ENCODE data around the gene CHCHD3.

DNA sequence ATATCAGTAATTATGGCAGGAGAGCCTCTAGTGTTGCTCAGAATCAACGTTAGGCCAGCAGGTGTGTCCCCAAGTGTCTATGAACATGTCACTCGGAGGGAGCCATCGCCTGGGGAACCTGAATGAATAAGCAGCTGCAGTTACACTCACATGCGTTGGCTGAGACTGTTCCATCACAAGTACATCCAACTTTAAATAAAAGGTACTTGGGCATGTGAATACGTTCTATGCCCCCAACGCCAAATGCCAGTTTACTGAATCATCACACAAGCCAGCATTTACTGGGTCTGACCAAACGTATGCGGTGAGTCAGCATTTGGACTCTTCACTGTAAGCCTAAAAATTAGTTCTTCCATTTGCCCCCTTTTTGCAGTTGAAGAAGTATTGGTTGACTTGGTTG is 298.1 kb downstream of the CHCHD3 start:
- no peak for TF ChIP-seq POLR2A (IDR thresholded peaks at IDR 0.05)
- TF ChIP-seq, protein P1, sequence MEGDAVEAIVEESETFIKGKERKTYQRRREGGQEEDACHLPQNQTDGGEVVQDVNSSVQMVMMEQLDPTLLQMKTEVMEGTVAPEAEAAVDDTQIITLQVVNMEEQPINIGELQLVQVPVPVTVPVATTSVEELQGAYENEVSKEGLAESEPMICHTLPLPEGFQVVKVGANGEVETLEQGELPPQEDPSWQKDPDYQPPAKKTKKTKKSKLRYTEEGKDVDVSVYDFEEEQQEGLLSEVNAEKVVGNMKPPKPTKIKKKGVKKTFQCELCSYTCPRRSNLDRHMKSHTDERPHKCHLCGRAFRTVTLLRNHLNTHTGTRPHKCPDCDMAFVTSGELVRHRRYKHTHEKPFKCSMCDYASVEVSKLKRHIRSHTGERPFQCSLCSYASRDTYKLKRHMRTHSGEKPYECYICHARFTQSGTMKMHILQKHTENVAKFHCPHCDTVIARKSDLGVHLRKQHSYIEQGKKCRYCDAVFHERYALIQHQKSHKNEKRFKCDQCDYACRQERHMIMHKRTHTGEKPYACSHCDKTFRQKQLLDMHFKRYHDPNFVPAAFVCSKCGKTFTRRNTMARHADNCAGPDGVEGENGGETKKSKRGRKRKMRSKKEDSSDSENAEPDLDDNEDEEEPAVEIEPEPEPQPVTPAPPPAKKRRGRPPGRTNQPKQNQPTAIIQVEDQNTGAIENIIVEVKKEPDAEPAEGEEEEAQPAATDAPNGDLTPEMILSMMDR (IDR thresholded peaks at IDR 0.05): no peak

All from lower leg skin (tissue), 3 donors.